GM19372 (cell line): Measurements from ENCODE around the gene PPP4R3A.
"Not testable (repeated sequence)": the region's sequence is repeated elsewhere in the genome, so short reads cannot be mapped to it uniquely, and the experiment has no call there.

Source experiments
- ATAC-seq: cut with Tn5 transposase; IDR thresholded peaks from one replicate; pipeline ENCODE4 v1.9.1; 2021; ENCODE audit warnings: mild to moderate bottlenecking, low read depth, moderate library complexity; ENCODE audit not compliant: unreplicated experiment

Gene PPP4R3A

DNA sequence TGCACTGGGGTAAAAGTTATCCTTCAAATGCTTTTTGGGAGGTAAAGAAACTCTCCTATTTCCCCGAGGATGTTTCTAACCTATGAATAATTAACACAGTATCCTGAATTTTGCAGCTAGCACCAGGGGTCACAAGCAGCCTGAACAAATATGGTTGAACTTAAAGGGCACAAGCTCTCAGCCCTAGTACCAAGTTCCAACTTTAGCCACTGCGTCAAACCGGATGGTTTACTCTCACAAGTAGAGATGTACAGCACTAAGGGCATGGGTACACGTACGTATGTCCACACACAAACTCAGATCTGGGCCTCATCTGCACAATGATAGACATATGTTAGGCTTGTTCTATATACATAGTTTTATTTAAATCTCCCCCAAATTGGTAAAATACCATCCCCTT, 97.2 kb downstream of the PPP4R3A start:
- no peak for ATAC-seq

DNA sequence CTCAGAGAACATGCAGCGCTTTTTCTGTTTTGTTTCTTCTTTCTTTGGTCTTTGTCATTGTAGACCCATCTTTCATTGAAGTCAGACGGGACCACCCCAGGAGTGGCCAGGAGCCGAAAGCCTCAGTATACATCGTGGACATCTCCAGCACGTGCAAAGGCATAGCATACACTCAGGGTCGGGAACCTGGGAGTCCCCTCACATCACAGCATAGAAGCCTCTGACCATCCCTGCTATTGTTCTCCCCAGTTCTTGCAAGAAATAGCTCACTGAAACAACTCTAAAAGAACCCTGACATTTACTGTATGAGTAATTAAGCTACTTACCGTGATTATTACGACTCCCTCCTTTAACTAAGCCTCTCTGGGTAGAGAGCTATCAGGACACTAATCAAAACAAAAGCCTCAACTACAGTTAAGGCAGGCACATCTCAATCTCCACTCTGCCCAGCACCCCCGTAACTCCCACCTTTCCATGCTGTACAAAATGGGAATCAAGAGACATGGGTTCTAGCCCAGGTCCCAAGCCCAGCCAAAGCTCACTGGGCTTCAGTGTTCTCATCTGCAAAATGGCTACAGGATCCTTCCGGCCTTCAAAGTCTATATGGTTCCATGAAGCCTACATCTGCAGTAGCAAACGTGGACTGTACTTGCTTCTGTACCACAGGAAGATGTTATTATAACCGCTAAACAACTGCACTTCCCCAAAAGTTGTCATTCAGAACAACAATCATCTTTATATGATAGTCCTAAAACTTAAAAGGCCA, 99.2 kb downstream of the PPP4R3A start:
- ATAC-seq = no peak

- no peak for ATAC-seq
These were observed 100.0 kb downstream of the PPP4R3A start for GRCh38 chr14:91409928-91410718.

DNA sequence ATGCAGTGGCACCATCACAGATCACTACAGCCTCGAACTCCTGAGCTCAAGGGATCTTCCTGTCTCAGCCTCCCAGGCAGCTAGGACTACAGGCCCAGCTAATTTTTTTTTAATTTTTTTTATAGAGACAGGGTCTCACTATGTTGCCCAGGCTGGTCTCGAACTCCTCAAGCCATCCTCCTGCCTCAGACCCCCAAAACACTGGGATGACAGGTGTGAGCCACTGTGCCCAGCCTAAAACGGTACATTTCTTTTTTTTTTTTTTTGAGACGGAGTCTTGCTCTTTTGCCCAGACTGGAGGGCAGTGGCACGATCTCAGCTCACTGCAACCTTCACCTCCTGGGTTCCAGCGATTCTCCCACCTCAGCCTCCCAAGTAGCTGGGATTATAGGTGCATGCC, 100.9 kb downstream of the PPP4R3A start:
- ATAC-seq = not testable (repeated sequence)
